GM10847 (cell line): ENCODE measurements around the gene POLR2J.

Experiments used
- POLR2A ChIP-seq: IDR thresholded peaks from 2 replicates; pipeline ENCODE4 v1.6.1; 2011; ENCODE audit not compliant: insufficient read length; ENCODE audit errors: extremely low read depth

POLR2J gene

GRCh38 chr7:102439963-102440795 lies 38.5 kb downstream of the POLR2J start:
- TF ChIP-seq POLR2A: no peak

- no peak for TF ChIP-seq POLR2A
These were observed 42.6 kb downstream of the POLR2J start for GRCh38 chr7:102436118-102436517.

DNA sequence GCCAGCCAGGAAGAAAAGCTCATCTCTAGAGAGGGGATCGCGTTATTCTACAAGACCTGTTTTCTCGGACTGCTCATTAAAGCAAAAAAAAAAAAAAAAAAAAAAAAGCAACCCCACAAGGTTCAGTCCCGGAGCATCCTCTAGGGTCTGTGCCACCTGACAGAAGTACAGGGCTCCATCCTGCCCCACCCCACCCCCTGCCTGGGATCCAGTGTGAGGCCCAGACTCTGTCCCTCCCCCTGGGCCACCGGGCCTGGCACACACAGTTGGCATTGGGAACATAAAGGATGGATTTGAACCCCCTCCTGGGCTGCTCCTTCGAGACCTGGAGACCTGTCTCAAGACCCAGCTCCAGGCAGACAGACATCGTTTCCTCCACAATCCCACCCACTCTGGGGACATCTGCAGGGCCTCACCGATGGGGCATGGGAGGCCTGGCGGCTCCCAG lies 44.7 kb downstream of the POLR2J start:
- TF ChIP-seq POLR2A: no peak

- TF ChIP-seq POLR2A: peak; percentile 64
These were observed 45.3 kb downstream of the POLR2J start, which contains the start of gene ORAI2 for GRCh38 chr7:102433219-102434038. ORAI2 (plus strand) TSS chr7:102433575; CDS start chr7:102438957, 5,382 bp downstream.

DNA sequence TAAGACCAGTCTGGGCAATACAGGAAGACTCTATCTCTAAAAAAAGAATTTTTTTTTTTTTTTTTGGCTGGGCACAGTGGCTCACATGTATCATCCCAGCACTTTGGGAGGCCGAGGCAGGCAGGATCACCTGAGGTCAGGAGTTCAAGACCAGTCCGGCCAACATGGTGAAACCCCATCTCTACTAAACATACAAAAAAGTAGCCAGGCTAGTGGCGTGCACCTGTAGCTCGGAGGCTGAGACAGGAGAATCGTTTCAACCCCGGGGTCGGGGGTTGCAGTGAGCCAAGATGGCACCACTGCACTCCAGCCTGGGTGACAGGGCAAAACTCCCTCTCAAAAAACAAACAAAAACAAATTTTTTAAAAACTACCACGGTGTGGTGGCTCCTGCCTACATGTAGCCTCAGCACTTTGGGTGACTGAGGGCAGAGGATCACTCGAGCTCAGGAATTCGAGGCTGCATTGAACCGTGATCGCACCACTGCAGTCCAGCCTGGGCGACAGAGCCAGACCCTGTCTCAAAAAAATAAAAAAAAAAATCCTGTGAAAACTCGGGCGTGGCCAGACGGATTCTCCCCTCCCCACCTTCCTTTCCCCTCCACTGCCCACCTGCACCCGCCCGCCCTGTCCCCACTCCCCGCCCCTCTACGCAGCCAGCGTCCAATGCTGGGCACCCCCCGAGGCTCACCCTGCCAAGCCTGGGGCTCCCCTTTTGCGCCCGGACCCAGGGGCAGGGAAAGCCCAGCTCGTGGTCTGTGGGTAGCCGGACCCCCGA lies 46.1 kb downstream of the POLR2J start:
- no peak for TF ChIP-seq POLR2A

- TF ChIP-seq POLR2A: no peak
These were observed 47.0 kb downstream of the POLR2J start for GRCh38 chr7:102431617-102432298.

GRCh38 chr7:102429141-102429899 lies 49.4 kb downstream of the POLR2J start:
- TF ChIP-seq POLR2A: no peak

GRCh38 chr7:102427019-102427405 lies 51.7 kb downstream of the POLR2J start:
- no peak for TF ChIP-seq POLR2A

- TF ChIP-seq POLR2A: peak; percentile 34
These were observed 52.3 kb downstream of the POLR2J start for GRCh38 chr7:102426268-102427018.

DNA sequence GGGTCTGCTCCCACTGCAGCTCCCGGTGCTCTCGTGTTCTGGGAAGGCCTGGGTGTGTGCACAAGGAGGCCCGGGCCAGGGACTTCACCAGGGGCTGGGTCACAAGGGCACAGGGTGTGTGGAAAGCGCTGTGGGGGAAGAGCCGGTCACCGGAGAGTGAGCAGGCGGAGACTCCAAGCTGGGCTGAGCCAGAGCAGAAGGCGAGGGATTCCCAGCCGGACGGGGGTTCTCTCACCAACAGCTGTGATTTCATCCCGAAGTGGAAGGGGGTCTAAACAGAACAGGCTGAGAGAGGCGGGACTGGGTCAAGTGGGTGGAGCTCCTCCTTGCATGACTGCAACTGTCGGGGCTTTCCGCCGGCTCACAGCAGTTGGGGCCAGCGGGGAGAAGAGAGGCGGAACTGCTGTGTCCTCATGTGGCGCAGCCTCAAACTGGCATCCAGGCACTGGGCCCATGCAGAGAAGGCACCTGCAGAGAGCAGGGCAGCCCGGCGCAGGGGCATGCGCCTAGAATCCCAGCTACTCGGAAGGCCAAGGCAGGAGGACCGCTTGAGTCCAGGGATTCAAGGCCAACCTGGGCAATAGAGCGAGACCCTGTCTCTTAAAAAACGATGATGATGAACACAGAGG lies 53.0 kb downstream of the POLR2J start:
- TF ChIP-seq POLR2A: peak; percentile 88

DNA sequence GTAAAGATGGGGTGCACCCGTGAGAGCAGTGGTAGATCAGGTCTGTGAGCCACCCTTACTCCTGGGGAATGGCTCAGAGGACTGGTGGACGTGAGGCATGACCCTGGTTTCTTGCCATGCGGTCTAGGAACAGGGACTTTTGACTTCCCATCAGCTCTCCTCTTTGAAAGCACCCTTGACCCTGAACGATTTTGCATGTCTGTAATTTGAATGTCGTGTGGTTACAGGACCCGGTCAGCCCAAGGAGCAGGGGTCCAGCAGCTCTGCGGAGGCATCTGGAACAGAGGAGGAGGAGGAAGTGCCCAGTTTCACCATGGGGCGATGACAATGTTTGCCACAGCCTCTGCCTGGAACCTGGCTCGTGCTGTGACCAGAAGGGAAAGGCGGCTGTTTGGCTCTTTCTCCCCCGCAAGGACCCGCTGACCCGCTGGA lies 53.9 kb downstream of the POLR2J start:
- TF ChIP-seq POLR2A: no peak

GRCh38 chr7:102424129-102424551 lies 54.6 kb downstream of the POLR2J start:
- TF ChIP-seq POLR2A: no peak
